ENCODE measurements around the gene BPIFB4. TPM values are rescaled to one million over a fixed set of nuclear protein-coding genes. Genes with fewer than 3 reads are reported as not detected.

BPIFB4 gene
- total RNA-seq, 1 experiment from 2014 or later = not detected

- no peaks in the 10 kb centered on the region for H3K36me3 Mint-ChIP-seq (ENCODE audit: insufficient read depth, unreplicated experiment)
- no peaks in the 10 kb centered on the region for H3K9me3 Mint-ChIP-seq (ENCODE audit: unreplicated experiment)
- no peak for DNase-seq (ENCODE audit: unreplicated experiment)
- TF ChIP-seq, protein P1, sequence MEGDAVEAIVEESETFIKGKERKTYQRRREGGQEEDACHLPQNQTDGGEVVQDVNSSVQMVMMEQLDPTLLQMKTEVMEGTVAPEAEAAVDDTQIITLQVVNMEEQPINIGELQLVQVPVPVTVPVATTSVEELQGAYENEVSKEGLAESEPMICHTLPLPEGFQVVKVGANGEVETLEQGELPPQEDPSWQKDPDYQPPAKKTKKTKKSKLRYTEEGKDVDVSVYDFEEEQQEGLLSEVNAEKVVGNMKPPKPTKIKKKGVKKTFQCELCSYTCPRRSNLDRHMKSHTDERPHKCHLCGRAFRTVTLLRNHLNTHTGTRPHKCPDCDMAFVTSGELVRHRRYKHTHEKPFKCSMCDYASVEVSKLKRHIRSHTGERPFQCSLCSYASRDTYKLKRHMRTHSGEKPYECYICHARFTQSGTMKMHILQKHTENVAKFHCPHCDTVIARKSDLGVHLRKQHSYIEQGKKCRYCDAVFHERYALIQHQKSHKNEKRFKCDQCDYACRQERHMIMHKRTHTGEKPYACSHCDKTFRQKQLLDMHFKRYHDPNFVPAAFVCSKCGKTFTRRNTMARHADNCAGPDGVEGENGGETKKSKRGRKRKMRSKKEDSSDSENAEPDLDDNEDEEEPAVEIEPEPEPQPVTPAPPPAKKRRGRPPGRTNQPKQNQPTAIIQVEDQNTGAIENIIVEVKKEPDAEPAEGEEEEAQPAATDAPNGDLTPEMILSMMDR (IDR thresholded peaks at IDR 0.05; ENCODE audit: unreplicated experiment) = no peak
- ChIA-PET CTCF (interaction anchor here (1.1 kb wide), 1 partner anchor 8 kb away, joined by 5 read pairs; no protein-coding TSS in a partner anchor), POLR2A (no interaction called here)
- H3K4me1 Mint-ChIP-seq (ENCODE audit: insufficient read depth, unreplicated experiment) = no peaks in the 10 kb centered on the region
- no peak overlapping the region for H3K27ac Mint-ChIP-seq (ENCODE audit: low read depth, unreplicated experiment)
- no TSS peak for BruUV-seq (replicated peaks)
- H3K27me3 Mint-ChIP-seq (ENCODE audit: insufficient read depth, unreplicated experiment) = peaks cover 27% of the 10 kb centered on the region
- intact Hi-C loops (cut with micrococcal nuclease) = no loop called here
- no peak overlapping the region for H3K4me3 Mint-ChIP-seq (ENCODE audit: unreplicated experiment)
Measured at GRCh38 chr20:33068251-33068939, 11.0 kb upstream of the BPIFB4 start.

GRCh38 chr20:33069673-33070072, 9.8 kb upstream of the BPIFB4 start:
- CTCF ChIA-PET = no interaction called here
- intact Hi-C loops (cut with micrococcal nuclease) = no loop called here
- DNase-seq (ENCODE audit: unreplicated experiment) = no peak
- no TSS peak for BruUV-seq (replicated peaks)
- Mint-ChIP-seq H3K27me3 (ENCODE audit: insufficient read depth, unreplicated experiment) (peaks cover 40% of the 10 kb centered on the region), H3K4me3 (ENCODE audit: unreplicated experiment) (no peak overlapping the region), H3K9me3 (ENCODE audit: unreplicated experiment) (no peaks in the 10 kb centered on the region), H3K4me1 (ENCODE audit: insufficient read depth, unreplicated experiment) (no peaks in the 10 kb centered on the region), H3K36me3 (ENCODE audit: insufficient read depth, unreplicated experiment) (no peaks in the 10 kb centered on the region), H3K27ac (ENCODE audit: low read depth, unreplicated experiment) (no peak overlapping the region)
- POLR2A ChIA-PET = no interaction called here
- TF ChIP-seq, protein P1 (IDR thresholded peaks at IDR 0.05; ENCODE audit: unreplicated experiment) = no peak

DNA sequence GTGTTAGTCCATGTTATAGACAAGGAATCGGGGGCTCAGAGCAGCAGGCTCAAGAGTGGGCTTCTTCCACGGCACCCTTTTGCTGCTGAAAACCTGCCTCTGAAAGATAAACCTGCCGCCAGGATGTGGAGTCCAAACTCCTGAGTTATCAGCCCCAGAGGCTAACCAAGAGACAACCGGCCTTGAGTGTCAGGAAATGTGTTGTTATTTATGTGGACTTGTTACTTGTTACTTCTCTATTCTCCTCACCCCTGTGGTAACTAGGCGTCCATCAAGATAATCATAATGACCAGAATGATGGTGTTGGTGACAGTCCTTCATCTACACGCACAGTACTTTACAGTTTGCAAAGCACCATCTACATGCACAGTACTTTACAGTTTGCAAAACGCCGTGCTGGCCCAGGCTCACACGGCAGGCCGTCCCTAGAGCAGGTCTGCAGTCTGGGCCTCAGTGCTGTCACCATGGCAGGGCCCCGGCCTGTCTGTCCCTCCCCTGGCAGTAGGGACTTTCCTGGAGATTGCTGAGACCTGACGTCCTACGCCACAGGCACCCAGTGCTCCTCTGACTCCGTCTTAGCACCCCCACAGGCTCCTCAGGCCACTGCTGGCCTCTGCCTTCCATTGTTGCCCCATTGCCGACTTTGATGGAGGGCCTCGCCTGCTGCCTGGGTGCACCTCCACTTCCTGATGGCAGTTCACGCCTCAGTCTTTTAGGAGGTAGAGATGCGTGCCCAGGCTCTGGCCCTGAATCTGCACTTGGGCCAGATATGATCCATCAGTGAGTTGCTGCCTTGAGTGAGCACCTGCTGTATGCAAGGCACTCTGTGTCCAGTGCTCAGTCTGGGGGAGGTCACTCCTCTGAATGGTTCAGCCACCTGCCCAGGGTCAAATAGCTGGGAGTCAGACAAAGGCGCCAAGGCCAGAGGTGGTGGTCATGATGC, 9.1 kb upstream of the BPIFB4 start:
- no peak overlapping the region for H3K27ac Mint-ChIP-seq (ENCODE audit: low read depth, unreplicated experiment)
- no peaks in the 10 kb centered on the region for H3K4me1 Mint-ChIP-seq (ENCODE audit: insufficient read depth, unreplicated experiment)
- DNase-seq (ENCODE audit: unreplicated experiment) = no peak
- no peaks in the 10 kb centered on the region for H3K36me3 Mint-ChIP-seq (ENCODE audit: insufficient read depth, unreplicated experiment)
- no peak overlapping the region for H3K4me3 Mint-ChIP-seq (ENCODE audit: unreplicated experiment)
- peaks cover 47% of the 10 kb centered on the region for H3K27me3 Mint-ChIP-seq (ENCODE audit: insufficient read depth, unreplicated experiment)
- no TSS peak for BruUV-seq (replicated peaks)
- ChIA-PET POLR2A (no interaction called here), CTCF (interaction anchor here (0.5 kb wide), 1 partner anchor 26 kb away, joined by 3 read pairs; no protein-coding TSS in a partner anchor)
- no peaks in the 10 kb centered on the region for H3K9me3 Mint-ChIP-seq (ENCODE audit: unreplicated experiment)
- TF ChIP-seq, protein P1 (IDR thresholded peaks at IDR 0.05; ENCODE audit: unreplicated experiment) = no peak
- intact Hi-C loops (cut with micrococcal nuclease) = no loop called here

DNA sequence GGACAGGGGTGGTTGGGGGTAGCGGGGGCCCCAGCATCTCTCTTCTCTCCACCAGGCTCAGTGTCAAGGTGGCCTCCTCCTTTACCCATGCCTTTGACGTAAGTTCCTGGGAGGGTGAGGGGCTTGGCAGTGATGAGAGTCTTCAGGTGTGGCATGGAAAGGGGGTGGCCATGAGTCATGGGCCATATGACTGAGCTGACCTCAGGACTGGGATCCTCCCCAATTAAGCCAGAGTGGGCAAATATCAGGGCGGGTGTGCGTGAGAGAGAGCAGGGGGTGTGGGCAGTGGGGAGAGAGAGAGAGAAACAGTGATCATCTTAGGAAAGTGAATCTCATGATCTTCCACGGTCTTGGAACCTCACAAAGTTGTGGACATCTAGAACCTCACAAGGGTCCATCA, 8.2 kb upstream of the BPIFB4 start:
- no peak overlapping the region for H3K27ac Mint-ChIP-seq (ENCODE audit: low read depth, unreplicated experiment)
- no peaks in the 10 kb centered on the region for H3K9me3 Mint-ChIP-seq (ENCODE audit: unreplicated experiment)
- TF ChIP-seq, protein P1 (IDR thresholded peaks at IDR 0.05; ENCODE audit: unreplicated experiment) = no peak
- intact Hi-C loops (cut with micrococcal nuclease) = no loop called here
- no TSS peak for BruUV-seq (replicated peaks)
- POLR2A ChIA-PET = no interaction called here
- no peaks in the 10 kb centered on the region for H3K36me3 Mint-ChIP-seq (ENCODE audit: insufficient read depth, unreplicated experiment)
- peaks cover 55% of the 10 kb centered on the region for H3K27me3 Mint-ChIP-seq (ENCODE audit: insufficient read depth, unreplicated experiment)
- DNase-seq (ENCODE audit: unreplicated experiment) = no peak
- H3K4me1 Mint-ChIP-seq (ENCODE audit: insufficient read depth, unreplicated experiment) = no peaks in the 10 kb centered on the region
- no peak overlapping the region for H3K4me3 Mint-ChIP-seq (ENCODE audit: unreplicated experiment)
- CTCF ChIA-PET = interaction anchor here (0.5 to 0.8 kb wide), 4 partner anchors 25 to 209 kb away, joined by 3 to 4 read pairs (median 3); no protein-coding TSS in a partner anchor
